ENCODE data around the gene AMIGO2.
A peak's percentile ranks its signal among the peaks of the same experiment; 100 is the strongest.
"Not testable (repeated sequence)": the region's sequence is repeated elsewhere in the genome, so short reads cannot be mapped to it uniquely, and the experiment has no call there.

Gene AMIGO2

GRCh38 chr12:47079468-47079980 is at the start of gene AMIGO2, which contains the start of gene PCED1B:
TSS of gene AMIGO2 (minus strand) at chr12:47079959. CDS start at chr12:47079002, 957 bp downstream.
TSS of gene PCED1B (plus strand) at chr12:47079621. CDS start at chr12:47235064, 155,443 bp downstream.
- peak; percentile 88 for DNase-seq (ENCODE audit: low read depth, low spot score)

GRCh38 chr12:47126246-47126645 is 46.5 kb upstream of the AMIGO2 start:
- DNase-seq (ENCODE audit: low read depth, low spot score), result no peak

- DNase-seq (ENCODE audit: low read depth, low spot score), result no peak
Measured at GRCh38 chr12:47124451-47124850, 44.7 kb upstream of the AMIGO2 start.

- DNase-seq (ENCODE audit: low read depth, low spot score), result no peak
Measured at GRCh38 chr12:47123730-47124129, 44.0 kb upstream of the AMIGO2 start.

- no peak for DNase-seq (ENCODE audit: low read depth, low spot score)
Measured at GRCh38 chr12:47122602-47123001, 42.8 kb upstream of the AMIGO2 start.

- DNase-seq (ENCODE audit: low read depth, low spot score), result peak; percentile 51
Measured at GRCh38 chr12:47121146-47121545, 41.4 kb upstream of the AMIGO2 start.

- no peak for DNase-seq (ENCODE audit: low read depth, low spot score)
Measured at GRCh38 chr12:47120736-47121135, 41.0 kb upstream of the AMIGO2 start.

GRCh38 chr12:47117305-47117704 is 37.5 kb upstream of the AMIGO2 start:
- DNase-seq (ENCODE audit: low read depth, low spot score), result not testable (repeated sequence)

- no peak for DNase-seq (ENCODE audit: low read depth, low spot score)
Measured at GRCh38 chr12:47114481-47114892, 34.7 kb upstream of the AMIGO2 start.

GRCh38 chr12:47112679-47113078 is 32.9 kb upstream of the AMIGO2 start:
- DNase-seq (ENCODE audit: low read depth, low spot score), result no peak

- DNase-seq (ENCODE audit: low read depth, low spot score), result no peak
Measured at GRCh38 chr12:47111854-47112253, 32.1 kb upstream of the AMIGO2 start.

GRCh38 chr12:47111392-47111778 is 31.6 kb upstream of the AMIGO2 start:
- no peak for DNase-seq (ENCODE audit: low read depth, low spot score)

GRCh38 chr12:47110718-47111391 is 31.1 kb upstream of the AMIGO2 start:
- DNase-seq (ENCODE audit: low read depth, low spot score), result no peak

- DNase-seq (ENCODE audit: low read depth, low spot score), result no peak
Measured at GRCh38 chr12:47110011-47110541, 30.3 kb upstream of the AMIGO2 start.

GRCh38 chr12:47107926-47108325 is 28.2 kb upstream of the AMIGO2 start:
- no peak for DNase-seq (ENCODE audit: low read depth, low spot score)

GRCh38 chr12:47107446-47107845 is 27.7 kb upstream of the AMIGO2 start:
- DNase-seq (ENCODE audit: low read depth, low spot score), result no peak

GRCh38 chr12:47105914-47106674 is 26.3 kb upstream of the AMIGO2 start:
- DNase-seq (ENCODE audit: low read depth, low spot score), result no peak

GRCh38 chr12:47102845-47103651 is 23.3 kb upstream of the AMIGO2 start:
- peak; percentile 28 for DNase-seq (ENCODE audit: low read depth, low spot score)

GRCh38 chr12:47102406-47102805 is 22.6 kb upstream of the AMIGO2 start:
- DNase-seq (ENCODE audit: low read depth, low spot score), result no peak

GRCh38 chr12:47100160-47100559 is 20.4 kb upstream of the AMIGO2 start:
- DNase-seq (ENCODE audit: low read depth, low spot score), result no peak

- no peak for DNase-seq (ENCODE audit: low read depth, low spot score)
Measured at GRCh38 chr12:47099610-47100009, 19.9 kb upstream of the AMIGO2 start.

GRCh38 chr12:47098099-47098498 is 18.3 kb upstream of the AMIGO2 start:
- no peak for DNase-seq (ENCODE audit: low read depth, low spot score)
